ENCODE data around the gene DCUN1D1. TPM values are rescaled to one million over a fixed set of nuclear protein-coding genes. Genes with fewer than 3 reads are reported as not detected.
A peak's percentile ranks its signal among the peaks of the same experiment; 100 is the strongest.
"Not testable (repeated sequence)": the region's sequence is repeated elsewhere in the genome, so short reads cannot be mapped to it uniquely, and the experiment has no call there.

Gene DCUN1D1
- 36.7 and 42.9 TPM in 2 replicates for total RNA-seq
- 12.3 TPM for polyA plus RNA-seq (2012)

DNA sequence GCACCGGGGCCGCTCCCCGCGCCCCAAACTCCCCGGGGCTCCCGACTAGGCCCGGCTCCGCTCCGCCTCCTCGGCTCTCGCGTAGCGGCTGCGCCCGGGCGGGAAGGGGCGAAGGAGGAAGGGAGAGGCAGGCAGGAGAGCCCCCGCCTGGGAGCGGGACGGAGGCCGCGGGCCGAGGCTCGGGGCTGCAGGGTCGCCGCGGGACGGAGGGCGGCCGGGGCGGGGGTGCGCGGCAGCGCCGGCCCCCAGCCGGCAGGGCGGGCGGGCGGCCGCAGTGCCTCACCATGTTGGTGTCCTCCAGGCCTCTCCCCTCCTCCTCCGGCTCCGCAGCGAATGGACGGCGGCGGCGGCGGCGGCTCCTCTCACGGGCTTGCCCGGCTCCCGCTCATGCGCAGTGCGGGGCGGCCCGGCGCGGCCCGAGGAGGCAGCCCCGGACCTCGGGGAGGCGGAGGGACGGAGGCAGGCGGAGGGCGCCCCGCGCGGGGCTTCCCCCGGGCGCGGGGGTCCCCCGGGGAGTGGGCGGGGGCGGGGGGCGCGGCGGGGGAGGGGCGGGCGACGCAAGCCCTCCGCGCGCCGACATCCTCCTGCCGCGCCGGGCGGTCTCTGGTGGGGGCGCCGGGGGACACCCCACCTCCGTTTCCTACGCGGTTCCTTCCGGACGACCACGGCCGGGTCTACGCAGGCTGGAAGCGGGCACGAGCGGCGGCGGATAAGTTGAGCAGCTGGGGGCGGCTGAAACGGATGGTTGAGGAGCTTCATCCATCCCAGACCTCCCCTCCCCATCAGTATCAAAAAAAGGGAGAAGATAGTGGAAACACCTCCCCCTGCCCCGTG, at the start of gene DCUN1D1:
Gene DCUN1D1, minus strand, starts transcription at position 335 of the 834 bp plus-strand sequence. Its CDS starts 49 bp downstream, at position 286.
- DNase-seq (ENCODE audit: low read depth) = peak; percentile 90

DNA sequence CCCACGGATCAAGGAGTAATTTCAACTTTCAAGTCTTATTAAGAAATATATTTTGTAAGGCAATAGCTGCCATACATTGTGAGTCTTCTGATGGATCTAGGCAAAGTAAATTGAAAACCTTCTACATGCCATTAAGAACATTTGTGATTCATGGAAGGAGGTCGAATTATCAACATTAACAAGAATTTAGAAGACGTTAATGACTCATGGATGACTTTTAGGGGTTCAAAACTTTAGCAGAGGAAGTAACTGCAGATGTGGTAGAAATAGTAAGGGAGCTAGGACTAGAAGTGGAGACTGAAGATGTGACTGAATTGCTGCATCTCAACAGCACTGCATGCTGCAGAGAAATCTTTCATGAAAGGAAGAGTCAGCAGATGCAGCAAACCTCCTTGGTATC, 48.1 kb upstream of the DCUN1D1 start:
- DNase-seq (ENCODE audit: low read depth) = no peak

DNA sequence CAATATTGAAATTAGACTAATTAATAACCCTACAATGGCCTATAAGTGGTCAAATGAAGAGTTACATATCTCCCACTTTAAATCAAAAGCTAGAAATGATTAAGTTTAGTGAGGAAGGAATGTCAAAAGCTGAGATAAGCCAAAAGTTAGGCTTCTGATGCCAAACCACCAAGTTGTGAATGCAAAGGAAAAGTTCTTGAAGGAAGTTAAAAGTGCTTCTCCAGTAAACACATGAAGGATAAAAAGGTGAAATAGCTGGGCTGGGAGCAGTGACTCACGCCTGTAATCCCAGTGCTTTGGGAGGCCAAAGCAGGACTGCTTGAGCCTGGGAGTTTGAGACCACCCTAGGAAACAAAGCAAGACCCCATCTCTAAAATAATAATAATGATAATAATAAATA, 46.9 kb upstream of the DCUN1D1 start:
- DNase-seq (ENCODE audit: low read depth) = no peak

DNA sequence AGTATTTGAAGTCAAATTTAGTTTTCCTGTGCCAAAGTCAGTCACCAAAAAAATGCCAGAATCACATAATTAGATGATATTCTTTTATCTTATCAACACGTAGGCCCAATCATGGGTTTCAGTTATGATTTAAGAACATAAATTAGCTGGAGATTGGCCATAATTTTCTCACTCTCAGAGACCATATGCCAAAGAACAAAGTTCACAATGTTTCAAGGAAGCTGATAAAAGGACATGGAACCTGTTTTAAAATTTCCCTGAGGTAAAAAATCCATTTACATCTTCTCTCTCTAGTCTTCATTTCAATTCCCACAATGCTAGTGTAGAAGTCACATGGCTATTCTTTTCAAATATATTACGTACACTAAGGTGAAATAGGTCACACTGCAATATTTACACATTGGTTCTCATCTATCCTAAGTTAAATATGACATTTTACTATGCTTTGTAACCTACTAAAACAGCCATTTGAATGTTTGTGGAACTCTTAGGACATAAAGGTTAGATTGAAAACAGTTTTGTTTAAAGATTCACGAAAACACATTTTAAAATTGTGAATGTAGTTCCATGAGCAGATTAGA, 42.7 kb upstream of the DCUN1D1 start:
- no peak for DNase-seq (ENCODE audit: low read depth)

DNA sequence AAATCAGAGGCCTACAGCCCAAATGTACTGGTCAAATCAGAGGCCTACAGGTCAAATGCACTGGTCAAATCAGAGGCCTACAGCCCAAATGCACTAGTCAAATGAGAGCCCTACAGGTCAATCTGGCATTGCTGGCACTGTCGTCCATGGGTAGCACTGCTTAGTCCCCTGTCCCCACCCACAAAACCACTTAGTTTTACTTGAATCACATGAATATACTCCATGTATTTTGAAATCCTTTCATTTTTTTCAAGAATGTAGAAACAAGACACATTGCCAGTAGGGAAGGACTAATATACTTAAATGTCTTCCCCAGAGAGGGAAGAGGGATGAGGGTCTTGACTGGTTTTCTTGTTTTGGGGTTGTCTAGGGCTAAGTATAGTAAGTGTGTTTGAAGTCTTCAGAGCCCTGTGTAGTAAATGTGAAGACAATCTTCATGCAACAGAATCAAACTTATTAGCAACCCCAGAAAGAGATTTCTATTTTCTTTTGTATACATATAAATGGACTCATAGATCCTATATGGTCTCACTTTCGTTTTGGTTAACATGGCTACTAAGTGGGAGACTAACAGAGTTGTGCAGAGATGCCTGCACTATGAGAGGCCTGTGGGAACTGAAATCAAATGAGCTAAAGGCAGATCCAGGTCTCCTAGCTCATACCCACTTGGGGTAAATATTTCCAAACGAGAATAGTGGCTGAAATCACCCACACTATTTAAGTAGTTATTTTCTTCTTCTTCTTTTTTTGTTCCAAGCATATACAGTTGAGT, 38.3 kb upstream of the DCUN1D1 start:
- DNase-seq (ENCODE audit: low read depth) = no peak

DNA sequence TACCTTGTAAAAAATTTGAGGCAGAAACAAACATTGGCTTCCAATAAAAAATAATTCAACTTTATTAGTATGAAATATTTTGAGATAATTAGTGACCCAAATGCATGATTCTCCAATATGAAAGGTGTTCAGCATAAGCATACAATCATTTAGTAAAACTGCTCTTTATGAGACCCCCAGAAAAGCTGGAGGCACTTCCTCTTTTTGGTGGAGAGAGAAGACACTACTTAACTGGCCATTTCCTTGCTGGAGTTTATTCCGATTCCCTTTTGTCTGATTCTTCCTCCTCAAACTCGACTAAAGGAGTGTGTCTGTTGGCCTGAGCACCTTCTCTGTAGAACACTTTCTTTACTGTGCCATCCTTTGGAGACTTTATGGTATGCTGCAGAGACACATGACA, 34.8 kb upstream of the DCUN1D1 start:
- DNase-seq (ENCODE audit: low read depth) = no peak

DNA sequence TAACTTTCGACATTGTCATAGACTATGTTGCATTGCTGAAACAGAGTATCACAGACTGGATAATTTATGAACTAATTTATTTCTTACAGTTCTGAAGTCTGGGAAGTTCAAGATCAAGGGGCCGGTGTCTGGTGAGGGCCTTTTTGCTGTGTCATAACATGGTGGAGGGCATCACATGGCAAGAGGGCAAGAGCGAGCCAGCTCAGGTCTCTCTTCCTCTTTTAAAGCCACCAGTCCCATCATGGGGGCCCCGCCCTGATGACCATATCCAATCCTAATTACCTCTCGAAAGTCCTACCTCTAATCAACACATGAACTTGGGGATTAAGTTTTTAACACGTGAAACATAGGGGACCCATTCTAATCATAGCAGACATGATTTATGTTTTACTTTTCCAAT, 33.5 kb upstream of the DCUN1D1 start:
- no peak for DNase-seq (ENCODE audit: low read depth)

DNA sequence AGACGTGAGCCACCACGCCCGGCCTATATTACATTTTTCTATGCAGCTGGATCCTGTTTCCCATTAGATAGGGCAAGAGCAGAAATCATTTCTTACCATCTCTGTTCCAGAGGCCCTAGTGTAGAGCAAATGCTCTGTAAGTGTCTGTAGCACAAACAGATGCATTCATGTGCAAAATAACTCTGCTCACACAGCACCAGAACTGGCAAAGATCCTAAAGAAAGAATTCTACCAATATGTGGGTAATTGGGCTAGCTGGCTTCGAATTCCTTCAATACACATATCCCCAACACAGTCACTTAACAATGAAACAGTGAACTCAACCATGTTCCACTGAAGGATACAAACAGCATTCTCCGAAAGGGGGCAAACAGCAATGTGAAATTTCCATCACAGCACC, 32.7 kb upstream of the DCUN1D1 start:
- no peak for DNase-seq (ENCODE audit: low read depth)

DNA sequence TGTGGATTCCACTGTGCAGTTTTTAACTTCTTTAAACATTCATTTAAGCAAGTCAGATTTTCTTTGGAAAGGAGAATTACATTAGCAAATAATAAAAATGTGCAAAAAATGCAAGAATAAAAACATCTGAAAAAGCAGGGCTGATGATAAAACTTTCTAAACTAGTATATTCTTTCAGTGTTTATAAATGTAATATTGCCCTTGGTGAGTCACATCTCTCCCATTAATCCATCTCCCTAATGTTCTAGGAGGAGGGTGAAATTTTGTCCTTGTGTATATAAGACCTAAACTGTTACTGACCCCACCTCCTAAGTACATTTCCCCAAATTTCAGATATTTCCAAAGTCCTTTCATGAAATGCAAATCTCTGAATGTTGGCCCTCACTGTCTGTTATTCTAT, 28.5 kb upstream of the DCUN1D1 start:
- DNase-seq (ENCODE audit: low read depth) = no peak

DNA sequence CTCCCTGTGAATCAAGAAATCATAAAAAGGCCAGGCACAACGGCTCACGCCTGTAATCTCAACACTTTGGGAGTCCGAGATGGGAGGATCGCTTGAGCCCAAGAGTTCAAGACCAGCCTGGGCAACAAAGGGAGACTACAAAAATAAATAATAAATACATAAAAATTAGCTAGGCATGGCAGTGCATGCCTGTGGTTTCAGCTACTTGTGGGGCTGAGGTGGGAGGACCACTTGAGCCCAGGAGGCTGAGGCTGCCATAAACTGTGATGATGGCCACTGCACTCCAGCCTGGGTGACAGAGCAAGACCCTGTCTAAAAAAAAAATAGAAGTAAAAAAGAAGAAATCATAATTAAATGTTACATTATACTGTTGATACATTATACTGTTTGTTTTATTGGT, 28.0 kb upstream of the DCUN1D1 start:
- no peak for DNase-seq (ENCODE audit: low read depth)

DNA sequence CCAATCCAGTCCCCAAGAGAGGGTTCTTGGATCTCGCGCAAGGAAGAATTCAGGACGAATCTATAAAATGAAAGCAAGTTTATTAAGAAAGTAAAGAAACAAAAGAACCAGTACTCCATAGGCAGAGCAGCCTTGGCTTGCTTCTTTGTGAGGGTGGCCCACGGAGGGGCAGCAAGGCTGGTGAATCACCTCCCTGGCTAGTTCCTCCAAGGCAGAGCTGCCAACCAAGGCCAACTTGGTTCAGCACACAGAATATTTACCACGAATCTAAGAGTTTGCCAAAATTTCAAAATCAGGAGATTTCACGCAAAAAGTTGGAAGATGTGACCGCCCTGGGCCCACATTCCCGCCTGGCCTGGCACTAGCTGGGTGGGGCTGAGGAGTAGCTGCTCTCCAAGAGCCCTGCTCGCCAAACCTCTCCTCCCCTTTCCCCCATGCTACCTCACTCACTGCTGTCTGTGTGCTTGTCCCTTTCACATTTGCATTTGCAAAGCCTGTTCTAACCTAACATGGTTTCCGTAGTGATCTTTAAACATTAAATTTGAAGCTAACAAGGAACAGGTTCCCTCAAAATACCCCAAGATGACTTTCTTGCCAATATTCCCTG, 26.2 kb upstream of the DCUN1D1 start:
- DNase-seq (ENCODE audit: low read depth) = no peak

DNA sequence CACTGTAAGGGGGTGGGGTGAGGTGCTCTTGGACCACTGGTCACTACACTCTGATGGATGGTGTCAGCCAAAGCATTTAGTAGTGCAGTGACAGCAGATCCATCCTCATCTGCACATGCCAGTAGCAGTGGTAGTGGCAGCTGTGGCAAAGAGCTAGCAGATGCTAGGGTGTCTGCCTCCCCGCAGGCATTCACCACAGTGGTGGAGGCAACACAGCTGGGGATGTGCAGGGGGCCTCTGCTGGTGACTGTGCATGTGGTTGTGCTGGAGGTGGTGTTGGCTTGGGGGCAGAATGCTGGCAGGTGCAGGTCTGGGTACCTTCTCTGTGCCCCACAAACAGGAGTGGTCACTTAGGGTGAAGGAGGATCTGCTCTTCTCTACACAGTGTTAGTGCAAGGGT, 19.4 kb upstream of the DCUN1D1 start:
- DNase-seq (ENCODE audit: low read depth) = peak; percentile 56

DNA sequence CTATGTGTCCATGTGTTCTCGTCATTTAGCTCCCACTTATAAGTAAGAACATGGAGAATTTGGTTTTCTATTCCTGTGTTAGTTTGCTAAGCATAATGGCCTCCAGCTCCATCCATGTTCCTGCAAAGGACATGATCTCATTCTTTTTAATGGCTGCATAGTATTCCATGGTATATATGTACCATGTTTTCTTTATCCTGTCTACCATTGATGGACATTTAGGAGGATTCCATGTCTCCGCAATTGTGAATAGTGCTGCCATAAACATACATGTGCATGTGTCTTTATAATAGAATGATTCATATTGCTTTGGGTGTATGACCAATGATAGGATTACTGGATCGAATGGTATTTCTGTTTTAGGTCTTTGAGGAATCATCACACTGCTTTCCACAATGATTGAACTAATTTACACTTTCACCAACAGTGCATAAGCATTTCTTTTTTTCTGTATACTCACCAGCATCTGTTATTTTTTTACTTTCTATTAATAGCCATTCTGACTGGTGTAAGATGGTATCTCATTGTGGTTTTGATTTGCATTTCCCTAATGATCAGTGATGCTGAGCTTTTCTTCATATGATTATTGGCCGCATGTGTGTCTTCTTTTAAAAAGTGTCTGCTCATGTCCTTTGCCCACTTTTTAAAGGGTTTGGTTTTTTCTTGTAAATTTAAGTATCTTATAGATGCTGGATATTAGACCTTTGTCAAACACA, 13.3 kb upstream of the DCUN1D1 start:
- not testable (repeated sequence) for DNase-seq (ENCODE audit: low read depth)

DNA sequence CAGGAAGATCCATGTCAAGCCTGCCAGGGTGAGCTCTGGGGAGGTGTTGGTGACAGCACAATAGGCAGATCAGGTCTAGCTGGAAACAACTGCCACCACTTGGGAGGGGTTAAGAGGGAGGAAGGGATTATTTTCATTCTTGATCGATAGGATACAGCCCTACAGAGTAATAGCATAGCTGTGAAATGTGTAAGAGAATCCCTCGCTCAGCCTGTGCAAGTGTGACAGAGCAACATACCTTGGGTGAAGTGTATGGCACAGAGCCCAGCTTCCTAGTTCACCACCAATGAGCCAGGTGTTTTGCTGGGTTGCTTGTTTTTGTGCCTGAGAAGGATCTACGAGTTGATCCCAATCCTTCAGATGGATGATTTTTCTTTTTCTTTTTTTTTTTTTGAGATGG, 9.2 kb upstream of the DCUN1D1 start:
- no peak for DNase-seq (ENCODE audit: low read depth)

DNA sequence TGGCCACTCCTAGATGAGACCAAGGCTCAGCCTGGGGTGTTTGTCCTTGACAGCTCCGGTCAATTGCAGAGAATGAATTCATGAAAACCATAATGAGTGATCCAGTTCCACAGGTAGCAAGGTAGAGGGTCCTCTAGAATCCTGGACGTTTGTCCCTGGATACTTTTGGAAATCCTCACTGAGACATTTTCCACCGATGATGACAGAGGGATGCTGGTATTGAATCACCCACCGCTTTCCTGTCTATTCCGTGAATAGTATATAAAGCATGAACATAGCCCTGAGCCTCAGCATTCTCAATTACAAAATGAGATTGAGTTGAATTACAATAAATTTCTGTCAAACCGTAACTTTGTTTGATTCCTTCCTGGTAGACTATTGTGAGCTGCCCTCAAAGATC, 5.7 kb upstream of the DCUN1D1 start:
- DNase-seq (ENCODE audit: low read depth) = no peak

DNA sequence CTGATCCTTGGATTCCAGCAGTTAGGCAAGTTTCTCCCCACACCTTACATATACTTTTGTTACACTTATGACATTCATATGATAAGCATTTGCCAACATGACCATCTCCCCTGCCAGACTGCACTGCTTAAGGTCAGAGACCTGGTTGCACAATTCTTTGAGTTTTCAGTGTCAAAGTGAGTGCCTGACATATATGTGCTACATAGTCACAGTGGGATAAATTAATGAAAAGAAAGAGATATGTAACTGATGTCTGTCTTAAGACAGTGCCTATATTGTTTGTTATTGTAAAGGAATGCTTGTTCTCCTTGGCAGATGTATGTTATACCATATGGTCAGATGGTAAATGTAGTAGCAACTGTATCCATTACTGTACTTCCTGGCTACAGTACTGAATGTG, 3.5 kb upstream of the DCUN1D1 start:
- no peak for DNase-seq (ENCODE audit: low read depth)

DNA sequence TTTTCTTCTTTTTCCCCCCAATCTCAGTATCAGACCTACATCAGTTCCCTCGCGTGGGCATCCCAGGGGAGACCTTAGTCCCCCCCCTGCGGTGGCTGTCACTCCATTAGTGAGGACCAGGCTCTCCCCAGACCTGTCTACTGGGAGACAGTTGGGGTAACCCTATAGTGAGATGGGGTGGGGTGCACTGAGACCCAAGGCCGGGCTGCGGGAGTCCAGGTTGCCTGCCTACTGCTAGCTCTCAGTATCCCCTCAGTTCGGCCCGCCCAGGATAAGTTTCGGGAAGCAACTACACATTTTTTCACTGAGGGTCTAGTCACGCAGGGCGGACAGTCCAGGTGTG, 671 bp upstream of the DCUN1D1 start:
- no peak for DNase-seq (ENCODE audit: low read depth)

DNA sequence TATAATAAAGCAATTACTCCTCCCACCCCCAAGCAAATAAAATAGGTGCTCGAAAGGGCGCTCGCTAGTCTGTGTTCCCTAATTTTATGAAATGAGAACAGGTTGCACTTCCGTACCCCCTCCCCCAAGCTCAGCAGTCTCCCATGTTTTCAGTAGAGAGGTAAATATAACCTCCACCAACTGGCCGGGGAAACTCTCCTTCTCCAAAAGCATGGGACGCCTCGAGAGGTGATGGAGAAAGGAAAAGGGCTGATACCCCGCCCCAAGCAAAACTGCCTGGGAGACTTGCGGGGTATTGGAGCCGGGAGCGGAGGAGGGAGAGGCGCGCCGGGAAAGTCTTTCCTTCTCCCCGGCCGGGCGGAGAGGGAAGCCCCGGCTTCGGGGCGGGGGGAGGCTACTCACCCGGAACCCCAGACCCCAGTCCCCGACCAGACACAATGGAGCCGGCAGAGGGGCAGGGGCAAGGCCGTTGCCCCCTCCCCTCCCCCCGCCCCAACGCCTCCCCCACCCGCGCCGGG, 605 bp downstream of the DCUN1D1 start:
- DNase-seq (ENCODE audit: low read depth) = peak; percentile 35

DNA sequence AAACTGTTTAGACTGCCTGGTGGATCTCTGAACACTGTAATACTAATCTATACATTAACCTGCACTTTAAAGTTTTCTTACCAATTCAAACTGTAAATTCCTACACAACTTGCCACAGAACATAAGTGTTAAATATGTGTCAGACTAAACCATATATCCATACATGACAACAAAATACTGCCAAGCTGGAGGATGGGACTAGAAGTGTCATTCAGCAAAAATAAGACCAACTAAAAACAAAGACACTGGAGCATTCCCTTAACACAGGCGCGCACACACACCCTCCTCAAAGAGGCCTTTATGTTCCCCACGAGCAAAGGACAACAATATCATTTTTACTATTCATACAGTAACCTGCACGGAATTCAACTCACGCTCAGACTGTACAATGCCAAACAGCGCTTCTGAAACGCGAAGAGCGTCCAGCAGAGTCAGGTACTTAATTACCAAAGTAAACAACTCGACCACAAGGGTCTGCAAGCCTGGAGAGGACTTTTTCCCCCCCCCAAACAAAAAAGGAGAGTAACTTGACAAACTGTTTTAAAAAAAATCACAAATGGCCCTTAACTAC, 1.1 kb downstream of the DCUN1D1 start:
- no peak for DNase-seq (ENCODE audit: low read depth)

DNA sequence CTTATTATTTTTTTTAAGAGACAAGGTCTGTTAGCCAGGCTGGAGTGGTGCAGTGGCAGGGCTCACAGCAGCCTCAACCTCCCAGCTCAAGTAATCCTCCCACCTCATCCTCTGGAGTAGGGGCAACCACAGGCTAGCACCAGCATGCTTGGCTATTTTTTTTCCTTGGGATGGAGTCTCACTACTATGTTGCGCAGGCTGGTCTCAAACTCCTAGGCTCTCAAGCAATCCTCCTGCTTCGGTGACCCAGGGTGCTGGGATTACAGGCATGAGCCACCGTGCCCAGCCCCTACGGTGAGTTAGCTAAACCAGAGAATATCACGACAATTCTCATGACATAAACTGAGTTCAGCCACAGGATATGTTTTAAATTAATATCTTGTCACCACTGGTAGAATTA, 2.0 kb downstream of the DCUN1D1 start:
- no peak for DNase-seq (ENCODE audit: low read depth)

DNA sequence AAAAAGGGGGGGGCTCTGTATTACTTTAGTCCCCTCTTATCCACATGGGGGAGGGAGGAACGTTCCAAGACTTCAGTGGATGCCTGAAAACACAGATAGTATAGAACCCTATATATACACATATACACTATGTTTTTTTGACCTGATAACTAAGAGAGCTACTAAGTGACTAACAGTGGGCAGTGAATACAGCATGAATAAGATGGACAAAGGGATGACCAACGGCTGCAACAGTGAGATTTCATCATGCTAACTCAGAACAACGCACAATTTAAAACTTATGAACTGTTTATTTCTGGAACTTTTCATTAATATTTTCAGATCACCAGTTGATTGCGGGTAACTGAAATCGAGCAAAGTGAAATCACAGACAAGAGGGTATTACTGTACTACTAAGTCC, 7.3 kb downstream of the DCUN1D1 start:
- no peak for DNase-seq (ENCODE audit: low read depth)

All from myocyte (in vitro differentiated cells).